ENCODE results near the gene ZNF560.
"Not testable (repeated sequence)": the region's sequence is repeated elsewhere in the genome, so short reads cannot be mapped to it uniquely, and the experiment has no call there.

ZNF560 gene

GRCh38 chr19:9498183-9498902 lies at the start of gene ZNF560:
Gene ZNF560 (minus strand): TSS chr19:9498616. CDS start chr19:9475313, 23,303 bp downstream.
- DNase-seq (ENCODE audit: extremely low spot score, insufficient read length, low read depth) (no peak), FAIRE-seq (no peak)

DNA sequence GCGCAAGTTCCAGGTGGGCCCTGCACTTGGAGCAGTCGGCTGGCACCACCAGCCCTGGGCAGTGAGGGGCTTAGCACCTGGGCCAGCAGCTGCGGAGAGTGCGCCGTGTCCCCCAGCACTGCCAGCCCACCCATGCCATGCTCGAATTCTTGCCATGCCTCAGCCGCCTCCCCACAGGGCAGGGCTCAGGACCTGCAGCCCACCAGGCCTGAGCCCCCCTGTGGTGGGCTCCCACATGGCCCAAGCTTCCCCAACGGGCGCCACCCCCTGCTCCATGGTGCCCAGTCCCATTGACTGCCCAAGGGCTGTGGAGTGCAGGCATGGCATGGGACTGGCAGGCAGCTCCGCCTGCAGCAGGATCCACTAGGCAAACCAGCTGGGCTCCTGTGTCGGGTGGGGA lies 49.5 kb upstream of the ZNF560 start:
- FAIRE-seq (no peak), DNase-seq (ENCODE audit: extremely low spot score, insufficient read length, low read depth) (no peak)

- not testable (repeated sequence) for DNase-seq (ENCODE audit: extremely low spot score, insufficient read length, low read depth); FAIRE-seq
These were observed 42.9 kb upstream of the ZNF560 start for GRCh38 chr19:9541281-9541680.

DNA sequence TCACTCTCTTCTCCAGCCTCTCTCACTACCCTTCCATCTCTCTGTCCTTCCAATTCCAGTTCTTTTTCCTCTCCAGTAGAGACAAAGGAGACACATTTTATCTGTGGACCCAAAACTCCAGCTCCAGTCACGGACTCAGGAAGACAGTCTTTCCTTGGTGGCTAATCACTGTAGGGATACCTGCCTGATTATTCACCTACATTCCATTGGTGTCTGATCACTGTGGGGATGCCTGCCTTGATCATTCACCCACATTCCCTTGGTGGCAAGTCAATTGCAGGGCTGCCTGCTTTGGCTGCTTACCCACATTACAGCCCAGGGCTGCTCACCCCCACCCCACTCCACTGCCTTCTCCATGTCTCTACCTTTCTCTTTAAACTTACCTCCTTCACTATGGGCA lies 41.5 kb upstream of the ZNF560 start:
- not testable (repeated sequence) for DNase-seq (ENCODE audit: extremely low spot score, insufficient read length, low read depth); FAIRE-seq

DNA sequence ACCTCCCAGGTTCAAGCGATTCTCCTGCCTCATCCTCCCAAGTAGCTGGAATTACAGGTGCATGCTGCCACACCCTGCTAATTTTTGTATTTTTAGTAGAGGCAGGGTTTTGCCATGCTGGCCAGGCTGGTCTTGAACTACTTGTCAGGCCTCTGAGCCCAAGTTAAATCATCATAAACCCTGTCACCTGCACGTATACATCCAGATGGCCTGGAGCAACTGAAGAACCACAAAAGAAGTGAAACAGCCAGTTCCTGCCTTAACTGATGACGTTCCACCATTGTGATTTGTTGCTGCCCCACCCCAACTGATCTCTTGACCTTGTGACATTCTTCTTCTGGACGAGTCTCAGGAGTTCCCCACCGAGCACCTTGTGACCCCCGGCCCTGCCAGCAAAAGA lies 40.8 kb upstream of the ZNF560 start:
- DNase-seq (ENCODE audit: extremely low spot score, insufficient read length, low read depth); FAIRE-seq: not testable (repeated sequence)

DNA sequence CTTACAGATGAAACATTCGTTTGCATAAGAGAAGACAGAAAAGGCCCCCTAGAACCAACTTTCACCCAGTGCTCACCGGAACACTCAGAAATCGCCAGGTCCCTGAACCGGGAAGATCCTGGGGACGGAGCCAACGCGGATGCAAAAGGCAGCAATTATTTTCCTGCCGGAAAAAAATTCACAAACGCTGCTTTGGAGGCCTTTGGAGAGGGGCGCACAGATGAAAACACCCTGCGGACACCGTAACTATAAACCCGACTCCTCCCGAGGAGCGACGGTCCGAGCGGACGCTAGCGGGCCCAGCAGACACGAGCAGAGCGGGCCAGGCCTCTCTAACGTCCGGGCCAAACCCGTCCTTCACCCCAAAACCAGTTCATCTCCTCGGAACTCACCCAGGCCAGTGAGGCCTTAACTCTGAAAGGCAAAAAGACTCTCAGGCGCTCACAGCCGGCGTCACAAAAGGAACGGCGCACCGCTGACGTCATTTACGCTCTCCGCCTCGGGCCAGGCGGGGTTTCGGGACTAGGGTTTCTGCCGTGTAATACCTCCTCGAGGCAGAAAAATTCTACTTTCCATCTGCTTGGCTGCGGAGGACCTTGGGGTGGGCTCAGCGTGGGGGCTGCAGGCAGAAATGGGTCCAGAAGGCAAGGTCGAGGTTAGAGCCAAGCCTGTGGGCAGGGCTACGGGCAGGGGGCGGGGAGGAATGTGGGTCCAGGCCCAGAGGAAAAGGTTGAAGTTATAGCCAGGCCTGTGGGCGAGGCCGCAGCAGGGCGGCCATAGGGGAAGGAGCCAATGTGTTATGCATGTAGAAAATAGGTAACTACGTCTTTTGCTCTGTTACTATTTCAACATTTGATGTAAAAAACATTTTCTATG lies 40.0 kb upstream of the ZNF560 start, which contains the start of gene ZNF426:
Gene ZNF426 (minus strand): TSS at position 463 of the 876 bp plus-strand sequence. CDS start 2,413 bp downstream, outside the sequence.
- peak; percentile 66 for FAIRE-seq
- peak; percentile 68 for DNase-seq (ENCODE audit: extremely low spot score, insufficient read length, low read depth)

DNA sequence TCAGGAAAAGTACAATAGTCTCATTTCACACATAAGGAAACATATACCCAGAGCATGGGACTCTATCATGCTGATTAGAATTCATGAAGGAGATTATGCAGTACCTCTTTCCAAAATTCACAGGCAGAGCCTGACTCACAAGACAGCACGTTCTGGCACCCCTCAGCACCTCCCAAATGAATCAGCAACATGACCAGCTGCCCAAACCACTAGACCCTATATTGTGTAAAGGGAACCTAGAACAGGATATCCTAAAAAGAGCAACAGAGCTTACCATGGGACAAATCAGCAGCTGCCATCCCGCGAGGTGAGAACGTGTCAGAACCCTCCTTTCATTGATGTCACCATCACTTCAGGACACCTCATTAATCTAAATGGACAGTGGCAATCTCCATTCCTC lies 37.5 kb upstream of the ZNF560 start:
- DNase-seq (ENCODE audit: extremely low spot score, insufficient read length, low read depth) = no peak
- no peak for FAIRE-seq

GRCh38 chr19:9531933-9532332 lies 33.5 kb upstream of the ZNF560 start:
- DNase-seq (ENCODE audit: extremely low spot score, insufficient read length, low read depth) = no peak
- FAIRE-seq = no peak

- FAIRE-seq (no peak), DNase-seq (ENCODE audit: extremely low spot score, insufficient read length, low read depth) (no peak)
These were observed 30.4 kb upstream of the ZNF560 start for GRCh38 chr19:9528757-9529336.

GRCh38 chr19:9523885-9524474 lies 25.6 kb upstream of the ZNF560 start:
- DNase-seq (ENCODE audit: extremely low spot score, insufficient read length, low read depth) = no peak
- no peak for FAIRE-seq

DNA sequence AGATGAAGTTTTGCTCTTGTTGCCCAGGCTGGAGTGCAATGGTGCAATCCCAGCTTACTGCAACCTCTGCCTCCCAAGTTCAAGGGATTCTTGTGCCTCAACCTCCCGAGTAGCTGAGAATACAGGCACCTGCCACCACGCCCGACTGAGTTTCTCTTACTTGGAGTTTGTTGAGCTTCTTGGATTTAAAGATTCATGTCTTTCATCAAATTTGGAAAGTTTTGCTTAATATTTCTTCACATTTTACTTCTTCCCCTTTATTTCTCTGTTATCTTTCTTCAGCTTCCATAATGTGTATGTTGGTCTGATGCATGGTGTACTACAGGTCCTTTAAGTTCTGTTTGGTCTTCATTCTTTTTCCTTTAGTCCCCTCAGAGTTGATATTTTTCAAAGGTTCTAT lies 8.9 kb upstream of the ZNF560 start:
- no peak for FAIRE-seq
- DNase-seq (ENCODE audit: extremely low spot score, insufficient read length, low read depth) = no peak

- DNase-seq (ENCODE audit: extremely low spot score, insufficient read length, low read depth) (no peak), FAIRE-seq (no peak)
These were observed 2.4 kb upstream of the ZNF560 start for GRCh38 chr19:9500796-9501195.

DNA sequence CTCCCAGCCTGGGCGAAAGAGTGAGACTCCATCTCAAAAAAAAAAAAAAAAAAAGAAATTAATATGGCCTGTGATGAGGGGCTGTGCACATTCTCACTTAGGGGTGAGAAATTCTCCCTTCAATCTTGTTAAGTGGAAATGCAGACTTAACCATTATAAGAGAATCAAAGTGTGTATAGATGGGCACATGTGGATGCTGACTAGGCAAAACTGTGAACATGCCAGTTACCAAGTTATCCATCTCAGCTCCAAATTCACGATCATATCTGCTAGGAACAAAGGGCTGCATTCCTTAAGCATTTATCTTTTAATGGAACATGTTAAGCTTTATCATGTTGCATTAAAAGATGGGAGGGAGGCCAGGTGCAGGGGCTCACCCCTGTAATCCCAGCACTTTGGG lies 4.3 kb downstream of the ZNF560 start:
- FAIRE-seq (no peak), DNase-seq (ENCODE audit: extremely low spot score, insufficient read length, low read depth) (no peak)

DNA sequence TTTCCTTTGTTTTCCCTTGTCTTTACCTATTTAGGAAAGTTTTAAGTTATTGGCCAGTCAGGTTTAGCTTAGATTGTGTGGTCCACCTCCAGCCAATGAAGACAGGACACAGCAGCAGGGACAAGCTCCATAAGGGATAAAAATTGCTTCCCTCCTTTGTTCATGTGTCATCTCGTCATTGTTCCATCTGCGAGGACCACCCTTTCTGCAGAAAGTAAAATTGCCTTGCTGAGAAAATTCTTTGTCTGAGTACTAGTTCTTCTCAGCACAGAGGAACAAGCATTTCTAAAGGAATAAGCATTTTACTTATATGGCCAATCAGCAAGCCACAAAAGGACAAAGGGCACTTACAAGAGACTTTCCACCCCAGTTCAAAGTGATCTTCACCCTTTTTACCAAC lies 11.4 kb downstream of the ZNF560 start:
- FAIRE-seq = no peak
- no peak for DNase-seq (ENCODE audit: extremely low spot score, insufficient read length, low read depth)

GRCh38 chr19:9485140-9485539 lies 13.3 kb downstream of the ZNF560 start:
- FAIRE-seq = no peak
- no peak for DNase-seq (ENCODE audit: extremely low spot score, insufficient read length, low read depth)

DNA sequence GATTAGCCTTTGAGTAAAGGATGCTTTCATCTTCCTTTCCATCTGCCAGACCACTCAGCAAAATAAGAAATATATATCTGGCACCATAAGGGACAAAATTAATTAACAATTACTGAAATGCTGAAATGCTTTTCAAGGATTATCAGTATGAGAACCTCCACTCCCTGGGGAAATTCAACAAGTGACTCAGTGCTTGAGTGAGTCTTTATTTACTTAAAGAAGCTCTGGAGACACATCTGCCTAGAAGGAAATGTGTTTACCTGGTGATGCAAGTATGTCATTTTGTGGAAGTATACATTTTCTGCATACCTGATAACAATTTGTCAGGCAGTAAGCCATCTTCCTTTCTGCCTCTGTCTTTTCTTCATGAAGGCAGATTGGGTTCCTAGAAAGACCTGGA lies 23.4 kb downstream of the ZNF560 start:
- no peak for FAIRE-seq
- DNase-seq (ENCODE audit: extremely low spot score, insufficient read length, low read depth) = no peak

DNA sequence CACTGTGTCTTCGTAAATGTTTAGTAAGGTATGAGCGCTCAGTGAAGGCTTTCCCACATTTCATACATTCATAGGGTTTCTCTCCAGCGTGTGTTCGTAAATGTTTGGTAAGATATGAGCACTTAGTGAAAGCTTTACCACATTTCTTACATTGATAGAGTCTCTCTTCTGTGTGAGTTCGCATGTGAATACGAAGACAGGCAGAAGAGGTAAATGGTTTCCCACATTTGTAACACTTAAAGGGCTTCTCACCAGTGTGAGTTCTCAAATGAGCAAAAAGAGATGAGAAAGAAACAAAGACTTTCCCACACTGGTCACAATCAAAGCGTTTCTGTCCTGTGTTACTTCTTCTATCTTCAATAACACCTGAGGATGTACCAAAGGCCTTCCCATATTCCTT lies 31.3 kb downstream of the ZNF560 start:
- DNase-seq (ENCODE audit: extremely low spot score, insufficient read length, low read depth) (no peak), FAIRE-seq (no peak)

GRCh38 chr19:9461938-9462337 lies 36.5 kb downstream of the ZNF560 start:
- no peak for DNase-seq (ENCODE audit: extremely low spot score, insufficient read length, low read depth)
- FAIRE-seq = no peak

DNA sequence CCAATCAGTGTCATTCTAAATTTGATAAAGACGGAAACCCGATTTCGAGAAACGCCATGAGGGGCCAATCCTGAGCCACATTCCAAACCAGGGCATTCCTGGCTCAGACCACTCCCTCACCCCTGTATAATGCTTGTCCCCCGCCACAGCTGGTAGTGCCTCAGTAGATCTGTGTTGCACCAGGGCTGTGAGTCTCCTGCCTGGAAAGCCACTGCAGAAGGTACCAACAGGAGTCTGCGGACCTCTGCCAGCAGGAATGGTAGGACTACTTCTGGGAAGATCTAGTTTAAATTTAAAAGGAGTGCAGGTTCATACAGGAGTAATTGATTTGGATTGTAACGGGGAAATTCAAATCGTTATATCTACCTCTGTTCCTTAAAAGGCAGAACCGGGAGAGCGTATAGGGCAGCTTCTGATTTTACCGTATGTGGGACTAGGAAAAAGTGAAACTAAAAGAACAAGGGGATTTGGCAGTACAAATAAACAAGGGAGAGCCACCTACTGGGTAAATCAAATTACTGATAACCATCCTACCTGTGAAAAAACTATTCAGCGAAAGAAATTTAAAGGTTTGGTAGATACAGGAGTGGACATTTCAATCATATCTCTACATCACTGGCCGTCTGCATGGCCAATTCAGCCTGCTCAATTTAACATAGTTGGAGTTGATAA lies 42.3 kb downstream of the ZNF560 start:
- FAIRE-seq = no peak
- DNase-seq (ENCODE audit: extremely low spot score, insufficient read length, low read depth) = no peak

DNA sequence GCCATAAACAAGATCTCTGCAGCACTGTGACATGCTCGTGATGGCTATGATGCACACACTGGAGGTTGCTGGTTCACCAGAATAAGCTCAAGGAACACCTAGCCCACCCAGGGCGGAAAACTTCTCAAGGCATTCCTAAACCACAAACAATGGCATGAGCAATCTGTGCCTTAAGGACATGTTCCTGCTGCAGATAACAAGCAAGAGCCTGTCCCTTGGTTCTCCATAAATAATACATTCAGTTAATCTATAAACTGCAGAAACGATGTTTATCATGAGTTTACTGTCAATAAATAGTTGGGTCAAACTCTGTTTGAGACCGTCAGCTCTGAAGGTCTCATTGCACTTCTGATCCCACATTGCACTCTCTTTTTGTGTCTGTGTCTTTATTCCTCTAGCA lies 44.5 kb downstream of the ZNF560 start:
- no peak for FAIRE-seq
- no peak for DNase-seq (ENCODE audit: extremely low spot score, insufficient read length, low read depth)

Measured in GM18507 (cell line).